GM12872 (cell line): Measurements from ENCODE around the gene RTN1.

Source experiments
- CTCF ChIP-seq: IDR thresholded peaks from 3 replicates; pipeline ENCODE4 v1.5.1; 2011; ENCODE audit warnings: low read depth, mild to moderate bottlenecking, low read length, moderate library complexity; ENCODE audit not compliant: insufficient read depth

The RTN1 gene

GRCh38 chr14:59905188-59905587 is 34.6 kb upstream of the RTN1 start:
- TF ChIP-seq CTCF = no peak

GRCh38 chr14:59904184-59904583 is 33.6 kb upstream of the RTN1 start:
- no peak for TF ChIP-seq CTCF

- no peak for TF ChIP-seq CTCF
Measured at GRCh38 chr14:59900556-59900955, 30.0 kb upstream of the RTN1 start.

- peak; percentile 37; the same call in 1 of the 3 replicates for TF ChIP-seq CTCF
Measured at GRCh38 chr14:59897757-59898383, 27.3 kb upstream of the RTN1 start.

GRCh38 chr14:59895721-59896120 is 25.1 kb upstream of the RTN1 start:
- no peak for TF ChIP-seq CTCF

GRCh38 chr14:59890676-59891075 is 20.1 kb upstream of the RTN1 start:
- no peak for TF ChIP-seq CTCF

GRCh38 chr14:59882957-59883356 is 12.4 kb upstream of the RTN1 start:
- TF ChIP-seq CTCF = peak; percentile 44; the same call in 2 of the 3 replicates
